Measurements from ENCODE around the gene FER1L5.
"Not testable (repeated sequence)": the region's sequence is repeated elsewhere in the genome, so short reads cannot be mapped to it uniquely, and the experiment has no call there.

Gene FER1L5

DNA sequence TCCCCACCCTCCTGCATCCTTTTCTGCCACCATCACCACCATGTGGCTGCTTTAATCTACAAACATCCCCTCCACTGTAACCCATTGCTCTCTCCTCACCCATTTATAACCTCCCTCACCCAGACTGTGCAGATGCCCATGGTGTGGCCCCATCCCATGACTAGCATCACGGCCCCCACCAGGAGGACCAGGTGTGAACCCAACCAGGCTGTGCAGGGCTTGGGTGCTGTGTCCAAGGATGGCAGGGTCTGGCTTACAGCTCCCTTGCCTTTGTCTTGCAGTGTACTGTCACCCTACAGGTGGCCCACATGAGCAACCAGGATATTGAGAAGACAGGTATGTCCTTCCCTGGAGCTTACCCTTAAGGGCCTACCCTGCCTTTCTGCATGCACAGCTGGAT, 6.8 kb downstream of the FER1L5 start:
- DNase-seq (ENCODE audit: low spot score), result no peak
- in situ Hi-C loops (cut with MboI; ENCODE audit: low sequenced_read_pairs, unreplicated experiment), result no loop called here
- TF ChIP-seq, protein P1, sequence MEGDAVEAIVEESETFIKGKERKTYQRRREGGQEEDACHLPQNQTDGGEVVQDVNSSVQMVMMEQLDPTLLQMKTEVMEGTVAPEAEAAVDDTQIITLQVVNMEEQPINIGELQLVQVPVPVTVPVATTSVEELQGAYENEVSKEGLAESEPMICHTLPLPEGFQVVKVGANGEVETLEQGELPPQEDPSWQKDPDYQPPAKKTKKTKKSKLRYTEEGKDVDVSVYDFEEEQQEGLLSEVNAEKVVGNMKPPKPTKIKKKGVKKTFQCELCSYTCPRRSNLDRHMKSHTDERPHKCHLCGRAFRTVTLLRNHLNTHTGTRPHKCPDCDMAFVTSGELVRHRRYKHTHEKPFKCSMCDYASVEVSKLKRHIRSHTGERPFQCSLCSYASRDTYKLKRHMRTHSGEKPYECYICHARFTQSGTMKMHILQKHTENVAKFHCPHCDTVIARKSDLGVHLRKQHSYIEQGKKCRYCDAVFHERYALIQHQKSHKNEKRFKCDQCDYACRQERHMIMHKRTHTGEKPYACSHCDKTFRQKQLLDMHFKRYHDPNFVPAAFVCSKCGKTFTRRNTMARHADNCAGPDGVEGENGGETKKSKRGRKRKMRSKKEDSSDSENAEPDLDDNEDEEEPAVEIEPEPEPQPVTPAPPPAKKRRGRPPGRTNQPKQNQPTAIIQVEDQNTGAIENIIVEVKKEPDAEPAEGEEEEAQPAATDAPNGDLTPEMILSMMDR (IDR thresholded peaks at IDR 0.05; ENCODE audit: borderline replicate concordance, control extremely low read depth, extremely low read depth, insufficient read depth, missing control alignments), result no peak

DNA sequence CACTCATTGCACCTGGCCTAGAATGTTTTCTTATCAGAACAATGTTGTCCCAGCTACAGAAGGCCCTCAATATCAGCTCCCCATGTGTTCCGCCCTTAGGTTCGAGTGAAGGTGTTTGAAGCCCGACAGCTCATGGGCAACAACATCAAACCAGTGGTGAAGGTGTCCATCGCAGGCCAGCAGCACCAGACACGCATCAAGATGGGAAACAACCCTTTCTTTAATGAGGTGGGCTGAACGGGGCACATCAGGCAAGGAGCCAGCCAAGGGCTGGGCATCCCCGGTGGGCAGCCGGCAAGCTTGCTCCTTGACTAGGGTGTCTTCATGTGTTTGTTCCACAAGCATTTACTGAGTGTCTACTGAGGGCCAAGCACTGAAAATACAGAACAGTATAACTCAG, 9.2 kb downstream of the FER1L5 start:
- TF ChIP-seq, protein P1 (IDR thresholded peaks at IDR 0.05; ENCODE audit: borderline replicate concordance, control extremely low read depth, extremely low read depth, insufficient read depth, missing control alignments), result no peak
- in situ Hi-C loops (cut with MboI; ENCODE audit: low sequenced_read_pairs, unreplicated experiment), result no loop called here
- no peak for DNase-seq (ENCODE audit: low spot score)

DNA sequence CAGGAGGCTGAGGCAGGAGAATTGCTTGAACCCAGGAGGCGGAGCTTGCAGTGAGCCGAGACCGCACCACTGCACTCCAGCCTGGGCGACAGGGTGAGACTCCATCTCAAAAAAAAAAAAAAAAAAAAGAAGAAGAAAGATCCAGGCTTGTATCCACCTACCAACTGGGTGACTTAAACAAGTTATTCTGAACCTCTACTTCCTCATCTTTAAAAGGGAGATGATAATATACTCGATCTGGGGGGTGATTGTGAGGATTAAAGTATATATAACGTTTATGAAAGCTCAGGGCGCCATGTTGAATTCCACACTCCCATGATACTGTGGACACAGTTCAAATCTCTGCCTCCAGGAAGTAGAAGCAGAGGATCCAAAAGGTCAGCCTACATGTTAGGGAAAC, 12.2 kb downstream of the FER1L5 start:
- not testable (repeated sequence) for DNase-seq (ENCODE audit: low spot score)

DNA sequence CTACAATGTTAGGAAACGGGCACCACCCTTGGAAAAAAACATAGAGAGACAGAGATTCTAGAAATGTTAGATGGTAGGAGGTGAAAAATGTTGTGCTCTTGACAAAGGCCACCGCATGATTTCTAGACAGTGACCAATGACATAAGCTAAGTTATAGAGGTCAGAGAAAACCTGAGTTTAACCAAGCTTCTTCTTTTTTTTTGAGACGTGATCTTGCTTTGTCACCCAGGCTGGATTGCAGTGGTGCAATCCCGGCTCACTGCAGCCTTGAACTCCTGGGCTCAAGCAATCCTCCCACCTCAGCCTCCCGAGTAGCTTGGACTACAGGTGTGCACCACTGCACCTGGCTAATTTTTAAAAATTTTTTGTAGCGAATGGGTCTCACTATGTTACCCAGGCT, 13.0 kb downstream of the FER1L5 start:
- DNase-seq (ENCODE audit: low spot score), result no peak
- in situ Hi-C loops (cut with MboI; ENCODE audit: low sequenced_read_pairs, unreplicated experiment), result no loop called here
- TF ChIP-seq, protein P1 (IDR thresholded peaks at IDR 0.05; ENCODE audit: borderline replicate concordance, control extremely low read depth, extremely low read depth, insufficient read depth, missing control alignments), result no peak

More for the DNA sequence above, 12.2 kb downstream of the FER1L5 start:
- in situ Hi-C loops (cut with MboI; ENCODE audit: low sequenced_read_pairs, unreplicated experiment), result not testable (repeated sequence)

DNA sequence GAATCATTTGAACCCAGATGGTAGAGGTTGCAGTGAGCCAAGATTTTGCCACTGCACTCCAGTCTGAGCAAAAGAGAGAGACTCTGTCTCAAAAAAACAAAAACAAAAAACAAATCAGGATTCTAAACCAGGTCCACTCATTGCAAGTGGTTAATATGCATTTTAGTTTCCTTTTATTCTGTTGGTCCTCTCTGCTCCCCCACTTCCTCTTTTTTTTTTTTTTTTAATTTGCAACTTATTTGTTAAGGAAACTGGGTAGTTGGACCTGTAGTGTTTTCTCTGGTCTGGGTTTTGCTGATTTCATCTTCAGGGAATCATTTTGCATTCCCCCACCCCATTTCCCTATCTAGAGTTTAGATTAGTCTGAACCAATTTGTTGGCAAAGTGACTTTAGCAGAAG, 14.0 kb downstream of the FER1L5 start:
- TF ChIP-seq, protein P1 (IDR thresholded peaks at IDR 0.05; ENCODE audit: borderline replicate concordance, control extremely low read depth, extremely low read depth, insufficient read depth, missing control alignments), result no peak
- no peak for DNase-seq (ENCODE audit: low spot score)
- in situ Hi-C loops (cut with MboI; ENCODE audit: low sequenced_read_pairs, unreplicated experiment), result no loop called here

DNA sequence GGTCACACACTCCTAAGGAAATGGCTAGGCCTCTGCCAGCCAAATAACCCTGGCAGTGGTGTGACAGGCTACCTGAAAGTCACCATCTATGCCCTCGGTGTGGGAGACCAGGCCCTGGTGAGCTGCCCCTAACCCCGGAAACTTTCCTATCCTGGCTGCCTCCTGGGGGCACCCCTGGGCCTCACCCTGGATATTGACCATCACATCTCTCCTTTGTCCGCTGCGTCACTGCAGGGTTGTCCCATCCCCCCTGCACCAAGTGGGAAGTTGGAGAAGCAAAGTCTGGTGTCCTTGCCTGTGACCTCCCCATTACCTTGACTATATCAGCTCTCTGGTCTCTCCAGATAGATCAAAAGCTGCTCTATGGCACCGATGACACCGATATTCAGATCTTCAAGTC, 18.8 kb downstream of the FER1L5 start:
- no peak for DNase-seq (ENCODE audit: low spot score)
- in situ Hi-C loops (cut with MboI; ENCODE audit: low sequenced_read_pairs, unreplicated experiment), result no loop called here
- TF ChIP-seq, protein P1 (IDR thresholded peaks at IDR 0.05; ENCODE audit: borderline replicate concordance, control extremely low read depth, extremely low read depth, insufficient read depth, missing control alignments), result no peak

DNA sequence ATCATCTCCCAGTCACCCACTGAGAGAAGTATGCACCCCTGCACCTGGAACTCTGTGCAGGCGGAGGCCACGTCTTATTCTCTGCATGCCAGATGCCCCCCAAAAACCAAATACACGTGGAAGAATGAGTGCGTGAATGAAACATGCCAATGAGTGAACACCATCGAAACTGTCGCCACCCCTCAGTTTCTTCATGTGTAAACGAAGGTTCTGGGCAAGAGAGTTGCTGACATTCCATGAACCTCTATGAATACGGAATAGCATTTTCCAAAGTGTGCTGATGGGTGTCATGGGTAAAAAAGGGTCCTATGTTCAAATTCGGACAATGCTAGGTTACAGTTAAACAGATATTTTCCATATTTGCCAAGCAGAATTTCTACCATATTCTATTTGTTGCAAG, 19.8 kb downstream of the FER1L5 start:
- in situ Hi-C loops (cut with MboI; ENCODE audit: low sequenced_read_pairs, unreplicated experiment), result no loop called here
- no peak for DNase-seq (ENCODE audit: low spot score)
- TF ChIP-seq, protein P1 (IDR thresholded peaks at IDR 0.05; ENCODE audit: borderline replicate concordance, control extremely low read depth, extremely low read depth, insufficient read depth, missing control alignments), result no peak
